Gastroesophageal sphincter (tissue), 3 donors: Measurements from ENCODE around the gene ARMC8.

Experiments used
- POLR2A ChIP-seq, 2 donors: fragments of 450-650 bp; IDR thresholded peaks; one replicate each; pipeline ENCODE4 v1.6.1; 2017; ENCODE audit warnings: antibody characterized with exemption in 2 of 2, mild to moderate bottlenecking in 2 of 2, moderate library complexity in 1 of 2
- TF ChIP-seq, protein P1 (sequence below), 4 experiments: fragments of 200-600 bp in 2 of 4; fragments of 450-650 bp in 2 of 4; sonication (generic) in 1 of 4; IDR thresholded peaks; one replicate each; pipeline ENCODE4 v1.5.1; 2017 to 2019; ENCODE audit warnings: antibody characterized with exemption in 4 of 4, mild to moderate bottlenecking in 2 of 4, moderate library complexity in 2 of 4

DNA sequence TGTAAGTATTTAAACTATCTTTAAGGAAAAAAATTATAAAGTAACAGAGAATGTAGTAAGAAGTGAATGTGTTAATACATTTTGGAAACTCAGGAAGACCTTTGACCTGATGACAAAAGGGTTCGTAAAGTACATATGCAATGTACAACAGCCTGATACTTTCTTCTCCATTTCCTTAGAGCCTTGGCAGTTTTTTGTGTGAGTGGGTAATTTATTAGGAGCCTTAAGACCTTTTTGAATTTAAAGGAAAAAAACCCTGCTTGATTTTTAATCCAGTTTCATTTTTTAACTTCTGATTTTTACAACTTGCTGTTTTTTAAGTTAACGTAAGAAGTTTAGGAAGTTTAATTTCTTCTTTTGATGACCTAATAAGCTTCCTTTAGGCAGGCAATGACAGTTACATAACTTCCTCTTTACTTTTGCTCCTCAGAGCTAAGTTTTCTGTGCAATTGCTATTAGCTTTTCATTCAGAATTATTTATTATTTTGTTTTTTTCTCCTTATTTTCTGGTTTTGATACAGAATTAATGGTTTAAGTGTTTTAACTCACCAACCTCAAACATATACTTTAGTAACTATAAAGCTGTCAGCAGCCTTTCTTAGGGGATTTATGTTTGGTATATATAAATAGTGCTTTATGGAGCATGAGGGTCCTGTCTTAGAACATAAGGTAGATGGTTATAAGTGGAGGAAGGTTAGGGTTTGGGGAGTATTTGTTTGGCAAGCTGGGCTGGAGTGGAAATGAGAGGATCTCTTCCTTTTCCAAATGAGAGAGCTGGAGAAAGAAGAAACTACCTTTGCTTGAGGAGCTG lies 35.2 kb downstream of the ARMC8 start:
- no peak for TF ChIP-seq POLR2A (IDR thresholded peaks at IDR 0.05)
- TF ChIP-seq, protein P1, sequence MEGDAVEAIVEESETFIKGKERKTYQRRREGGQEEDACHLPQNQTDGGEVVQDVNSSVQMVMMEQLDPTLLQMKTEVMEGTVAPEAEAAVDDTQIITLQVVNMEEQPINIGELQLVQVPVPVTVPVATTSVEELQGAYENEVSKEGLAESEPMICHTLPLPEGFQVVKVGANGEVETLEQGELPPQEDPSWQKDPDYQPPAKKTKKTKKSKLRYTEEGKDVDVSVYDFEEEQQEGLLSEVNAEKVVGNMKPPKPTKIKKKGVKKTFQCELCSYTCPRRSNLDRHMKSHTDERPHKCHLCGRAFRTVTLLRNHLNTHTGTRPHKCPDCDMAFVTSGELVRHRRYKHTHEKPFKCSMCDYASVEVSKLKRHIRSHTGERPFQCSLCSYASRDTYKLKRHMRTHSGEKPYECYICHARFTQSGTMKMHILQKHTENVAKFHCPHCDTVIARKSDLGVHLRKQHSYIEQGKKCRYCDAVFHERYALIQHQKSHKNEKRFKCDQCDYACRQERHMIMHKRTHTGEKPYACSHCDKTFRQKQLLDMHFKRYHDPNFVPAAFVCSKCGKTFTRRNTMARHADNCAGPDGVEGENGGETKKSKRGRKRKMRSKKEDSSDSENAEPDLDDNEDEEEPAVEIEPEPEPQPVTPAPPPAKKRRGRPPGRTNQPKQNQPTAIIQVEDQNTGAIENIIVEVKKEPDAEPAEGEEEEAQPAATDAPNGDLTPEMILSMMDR (IDR thresholded peaks at IDR 0.05) = no peak
